Loucy (cell line): ENCODE data around the gene NXPH1.

ENCODE experiments used
- H2AFZ ChIP-seq: fragments of 200-600 bp; sonication (generic); 2 replicates; pipeline ENCODE4 v1.6.0; 2016; ENCODE audit warnings: antibody characterized with exemption, mild to moderate bottlenecking, low read length, moderate library complexity
- H3F3A ChIP-seq: fragments of 200-600 bp; 2 replicates; pipeline ENCODE4 v1.6.0; 2016; ENCODE audit warnings: antibody characterized with exemption, low read depth, mild to moderate bottlenecking
- H3K27me3 ChIP-seq: fragments of 200-600 bp; sonication (generic); 2 replicates; pipeline ENCODE4 v1.6.1; 2014; ENCODE audit warnings: low read length, mild to moderate bottlenecking; ENCODE audit not compliant: insufficient read depth, poor library complexity, severe bottlenecking
- H3K36me3 ChIP-seq: fragments of 200-600 bp; sonication (generic); 2 replicates; pipeline ENCODE4 v1.6.1; 2016; ENCODE audit warnings: low read length; ENCODE audit not compliant: insufficient read depth
- H3K4me1 ChIP-seq: fragments of 200-600 bp; sonication (generic); 2 replicates; pipeline ENCODE4 v1.5.1; 2014; ENCODE audit warnings: low read length, mild to moderate bottlenecking; ENCODE audit not compliant: insufficient read depth, poor library complexity, severe bottlenecking
- H3K4me2 ChIP-seq: fragments of 200-600 bp; sonication (generic); 2 replicates; pipeline ENCODE4 v1.6.0; 2014; ENCODE audit warnings: antibody characterized with exemption, low read length, low read depth, mild to moderate bottlenecking; ENCODE audit not compliant: poor library complexity, severe bottlenecking
- H3K4me3 ChIP-seq: fragments of 200-600 bp; sonication (generic); 2 replicates; pipeline ENCODE4 v1.5.1; 2014; ENCODE audit warnings: low read length, mild to moderate bottlenecking, mixed read lengths; ENCODE audit not compliant: poor library complexity, severe bottlenecking
- H3K79me2 ChIP-seq: fragments of 200-600 bp; sonication (generic); 2 replicates; pipeline ENCODE4 v1.6.1; 2014; ENCODE audit warnings: low read length; ENCODE audit not compliant: insufficient read depth
- H3K9ac ChIP-seq: fragments of 200-600 bp; sonication (generic); 2 replicates; pipeline ENCODE4 v1.6.0; 2014; ENCODE audit warnings: mild to moderate bottlenecking, low read depth, low read length, moderate library complexity; ENCODE audit not compliant: poor library complexity, severe bottlenecking
- H3K9me2 ChIP-seq: fragments of 200-600 bp; sonication (generic); replicated peaks from 2 replicates; pipeline ENCODE4 v1.6.1; 2016; ENCODE audit warnings: low read depth, low read length, mixed read lengths
- H3K9me3 ChIP-seq: fragments of 200-600 bp; sonication (generic); 2 replicates; pipeline ENCODE4 v1.6.1; 2014; ENCODE audit warnings: mild to moderate bottlenecking, antibody characterized with exemption, low read length, low read depth; ENCODE audit not compliant: insufficient read depth
- H4K20me1 ChIP-seq: fragments of 200-600 bp; sonication (generic); 2 replicates; pipeline ENCODE4 v1.6.0; 2014; ENCODE audit warnings: antibody characterized with exemption, low read length, mild to moderate bottlenecking; ENCODE audit not compliant: insufficient read depth, poor library complexity, severe bottlenecking
- EZH2phosphoT487 ChIP-seq: fragments of 200-600 bp; IDR thresholded peaks from 2 replicates; pipeline ENCODE4 v1.6.1; 2018; ENCODE audit warnings: antibody characterized with exemption, mild to moderate bottlenecking, moderate library complexity, borderline replicate concordance
- TF ChIP-seq, protein P1 (sequence below): fragments of 200-600 bp; sonication (generic); conservative IDR thresholded peaks from 2 replicates; pipeline ENCODE4 v1.5.1; 2014; ENCODE audit warnings: mild to moderate bottlenecking, antibody characterized with exemption, low read length

NXPH1 gene

DNA sequence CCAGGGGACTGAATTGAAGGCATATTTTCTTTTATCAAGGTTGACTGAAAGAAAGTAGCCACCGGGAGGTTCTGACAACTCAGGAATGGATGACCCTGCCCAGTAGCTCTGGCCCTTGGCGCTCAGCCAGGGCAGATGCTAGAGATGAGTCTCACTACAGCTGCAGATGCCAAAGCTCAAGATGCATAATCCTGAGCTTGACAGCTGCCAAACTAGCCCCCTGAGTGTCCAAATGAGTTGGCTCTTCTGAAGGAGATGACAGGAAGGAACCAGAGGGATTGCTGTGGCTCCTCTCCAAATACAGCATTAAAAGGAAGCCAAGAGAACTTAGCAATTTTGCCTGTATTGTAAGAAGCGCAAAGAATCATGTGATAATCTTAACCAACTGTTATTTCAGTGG lies 78.4 kb downstream of the NXPH1 start:
- Histone ChIP-seq H3K9me3 (no peaks in the 10 kb centered on the region), H3K4me1 (peaks cover 6% of the 10 kb centered on the region), H4K20me1 (no peaks in the 10 kb centered on the region), H3K36me3 (no peaks in the 10 kb centered on the region), H3K27me3 (no peaks in the 10 kb centered on the region), H3F3A (no peaks in the 10 kb centered on the region), H3K9me2 (no peaks in the 10 kb centered on the region), H3K79me2 (no peaks in the 10 kb centered on the region), H3K4me3 (no peak overlapping the region), H3K9ac (no peak overlapping the region), H3K4me2 (no peak overlapping the region), H2AFZ (no peak overlapping the region)
- no peak for TF ChIP-seq EZH2phosphoT487
- TF ChIP-seq, protein P1, sequence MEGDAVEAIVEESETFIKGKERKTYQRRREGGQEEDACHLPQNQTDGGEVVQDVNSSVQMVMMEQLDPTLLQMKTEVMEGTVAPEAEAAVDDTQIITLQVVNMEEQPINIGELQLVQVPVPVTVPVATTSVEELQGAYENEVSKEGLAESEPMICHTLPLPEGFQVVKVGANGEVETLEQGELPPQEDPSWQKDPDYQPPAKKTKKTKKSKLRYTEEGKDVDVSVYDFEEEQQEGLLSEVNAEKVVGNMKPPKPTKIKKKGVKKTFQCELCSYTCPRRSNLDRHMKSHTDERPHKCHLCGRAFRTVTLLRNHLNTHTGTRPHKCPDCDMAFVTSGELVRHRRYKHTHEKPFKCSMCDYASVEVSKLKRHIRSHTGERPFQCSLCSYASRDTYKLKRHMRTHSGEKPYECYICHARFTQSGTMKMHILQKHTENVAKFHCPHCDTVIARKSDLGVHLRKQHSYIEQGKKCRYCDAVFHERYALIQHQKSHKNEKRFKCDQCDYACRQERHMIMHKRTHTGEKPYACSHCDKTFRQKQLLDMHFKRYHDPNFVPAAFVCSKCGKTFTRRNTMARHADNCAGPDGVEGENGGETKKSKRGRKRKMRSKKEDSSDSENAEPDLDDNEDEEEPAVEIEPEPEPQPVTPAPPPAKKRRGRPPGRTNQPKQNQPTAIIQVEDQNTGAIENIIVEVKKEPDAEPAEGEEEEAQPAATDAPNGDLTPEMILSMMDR: no peak

DNA sequence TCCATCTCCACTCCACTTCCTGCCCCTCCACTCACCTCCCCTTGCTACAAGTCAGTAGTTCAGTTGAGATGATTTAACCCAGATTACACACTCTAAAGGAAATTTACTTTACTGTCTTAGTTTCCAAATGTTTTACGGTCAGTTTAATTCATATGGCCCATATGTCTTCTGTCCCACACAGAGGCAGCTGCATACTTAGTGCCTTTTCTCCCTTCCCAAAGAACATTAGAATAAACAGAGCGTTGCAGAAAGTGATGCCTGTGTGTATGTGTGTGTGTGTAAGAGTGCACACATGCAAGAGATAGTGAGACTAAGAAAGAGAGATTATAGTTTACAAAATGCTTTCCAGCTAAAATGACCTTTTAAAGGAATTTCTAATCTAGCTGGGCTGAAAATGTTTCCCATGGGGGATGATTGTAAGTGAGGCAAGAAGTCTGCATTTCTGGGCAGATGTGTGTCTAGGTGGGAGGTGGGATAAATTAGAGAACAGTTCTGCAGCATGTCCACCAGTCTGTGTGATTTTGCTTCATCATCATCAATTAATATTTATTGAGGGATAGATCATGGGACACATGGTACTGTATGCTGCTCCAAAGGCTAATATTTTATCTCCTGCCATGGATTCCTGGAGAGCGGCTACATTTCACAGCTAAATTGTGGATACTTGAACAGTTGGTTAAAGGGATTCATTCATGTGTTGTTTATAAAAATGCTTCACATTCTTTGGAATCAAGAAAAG lies 81.5 kb downstream of the NXPH1 start:
- Histone ChIP-seq H3K4me3 (no peak overlapping the region), H3K27me3 (no peaks in the 10 kb centered on the region), H3K9me2 (no peaks in the 10 kb centered on the region), H2AFZ (no peak overlapping the region), H3K9me3 (no peaks in the 10 kb centered on the region), H3K4me1 (peaks cover 6% of the 10 kb centered on the region), H4K20me1 (no peaks in the 10 kb centered on the region), H3K36me3 (no peaks in the 10 kb centered on the region), H3K4me2 (no peak overlapping the region), H3K9ac (no peak overlapping the region), H3F3A (no peaks in the 10 kb centered on the region), H3K79me2 (no peaks in the 10 kb centered on the region)
- no peak for TF ChIP-seq EZH2phosphoT487
- TF ChIP-seq, protein P1: no peak

DNA sequence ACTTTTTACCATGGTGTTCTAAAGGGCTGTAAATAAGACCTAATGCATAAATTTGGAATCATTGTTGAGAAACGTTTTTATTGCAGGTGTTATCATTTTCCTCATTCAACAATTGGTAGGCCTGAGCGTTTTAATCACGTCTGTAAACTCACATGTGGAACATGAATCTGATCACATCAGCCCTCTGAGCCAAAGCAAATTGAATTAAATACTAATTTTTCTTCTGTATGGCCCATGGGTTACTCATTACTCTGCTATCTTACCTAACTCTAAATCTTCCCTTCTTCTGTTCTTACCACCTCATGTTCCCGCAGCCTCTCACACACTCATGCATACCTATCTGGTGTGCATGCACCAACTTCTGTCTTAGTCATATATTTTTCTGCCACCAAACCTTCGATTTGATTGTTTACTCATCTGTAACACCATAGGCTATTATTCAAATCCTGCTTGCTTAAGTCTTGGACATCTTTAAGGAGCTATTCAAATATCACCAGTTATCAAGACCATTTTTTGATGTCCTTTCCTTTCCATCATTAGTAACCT lies 82.3 kb downstream of the NXPH1 start:
- no peaks in the 10 kb centered on the region for H4K20me1 ChIP-seq
- H3K79me2 ChIP-seq: no peaks in the 10 kb centered on the region
- no peak overlapping the region for H2AFZ ChIP-seq
- no peaks in the 10 kb centered on the region for H3K9me3 ChIP-seq
- no peak overlapping the region for H3K9ac ChIP-seq
- no peak overlapping the region for H3K4me3 ChIP-seq
- TF ChIP-seq, protein P1: no peak
- TF ChIP-seq EZH2phosphoT487: no peak
- H3F3A ChIP-seq: no peaks in the 10 kb centered on the region
- H3K9me2 ChIP-seq: no peaks in the 10 kb centered on the region
- no peak overlapping the region for H3K4me2 ChIP-seq
- no peaks in the 10 kb centered on the region for H3K27me3 ChIP-seq
- no peaks in the 10 kb centered on the region for H3K36me3 ChIP-seq
- peaks cover 6% of the 10 kb centered on the region for H3K4me1 ChIP-seq
